ENCODE data around the gene FAM107B.

GRCh38 chr10:14586901-14587300 lies 187.8 kb downstream of the FAM107B start:
- no peak for TF ChIP-seq CTCF (IDR thresholded peaks at IDR 0.05)
- TF ChIP-seq EP300 (IDR thresholded peaks at IDR 0.05): no peak

All from suprapubic skin (tissue), 3 donors.